ENCODE data around the gene RAB11FIP4. TPM values are rescaled to one million over a fixed set of nuclear protein-coding genes. Genes with fewer than 3 reads are reported as not detected.

RAB11FIP4 gene
- total and polyA plus RNA-seq, 9 donors: 1.8 to 16.5 (median 6.4) TPM

DNA sequence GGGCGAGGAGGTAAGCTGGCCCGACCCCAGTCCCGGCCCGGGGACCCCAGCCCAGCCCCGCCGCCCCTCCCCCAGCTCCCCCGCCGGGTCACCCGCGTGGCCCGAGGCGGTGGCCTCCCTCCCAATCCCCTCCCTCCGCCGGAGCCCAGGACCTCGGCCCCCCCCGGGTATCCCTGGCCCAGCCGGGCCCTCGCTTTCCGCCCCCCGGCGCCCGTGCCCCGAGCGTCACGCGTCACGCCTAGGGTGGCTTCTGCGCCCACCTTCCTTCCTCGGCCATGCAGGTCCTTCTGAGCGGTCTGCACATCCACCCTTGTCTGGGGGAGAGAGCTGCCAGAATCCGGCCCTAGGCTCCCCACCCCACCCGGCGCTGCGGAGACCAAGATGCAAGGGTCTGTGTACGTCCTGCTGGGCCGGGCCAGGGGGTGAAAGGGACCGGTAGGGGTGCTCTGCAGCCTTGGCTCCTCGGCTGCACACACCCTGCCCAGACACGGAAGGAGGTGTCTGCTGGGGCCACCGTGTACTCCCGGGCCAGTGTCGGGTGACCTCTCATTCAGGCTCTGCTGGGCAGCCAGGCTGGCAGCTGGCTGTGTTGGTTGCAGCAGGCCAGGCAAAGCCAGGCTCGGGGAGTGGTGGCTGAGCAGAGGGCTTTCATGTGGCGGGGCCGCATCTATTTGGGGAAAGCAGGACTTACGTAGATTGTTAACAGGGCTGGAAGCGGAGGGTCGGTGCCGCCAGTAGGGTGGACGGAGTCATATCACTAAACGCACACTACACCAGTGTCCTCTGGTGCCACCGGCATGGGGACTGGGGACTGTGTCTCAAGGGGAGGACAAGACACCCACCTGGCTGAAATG is 754 bp downstream of the RAB11FIP4 start:
- peak in 2 of 5 donors; percentile 6 to 12 for DNase-seq
- TF ChIP-seq, protein P1, sequence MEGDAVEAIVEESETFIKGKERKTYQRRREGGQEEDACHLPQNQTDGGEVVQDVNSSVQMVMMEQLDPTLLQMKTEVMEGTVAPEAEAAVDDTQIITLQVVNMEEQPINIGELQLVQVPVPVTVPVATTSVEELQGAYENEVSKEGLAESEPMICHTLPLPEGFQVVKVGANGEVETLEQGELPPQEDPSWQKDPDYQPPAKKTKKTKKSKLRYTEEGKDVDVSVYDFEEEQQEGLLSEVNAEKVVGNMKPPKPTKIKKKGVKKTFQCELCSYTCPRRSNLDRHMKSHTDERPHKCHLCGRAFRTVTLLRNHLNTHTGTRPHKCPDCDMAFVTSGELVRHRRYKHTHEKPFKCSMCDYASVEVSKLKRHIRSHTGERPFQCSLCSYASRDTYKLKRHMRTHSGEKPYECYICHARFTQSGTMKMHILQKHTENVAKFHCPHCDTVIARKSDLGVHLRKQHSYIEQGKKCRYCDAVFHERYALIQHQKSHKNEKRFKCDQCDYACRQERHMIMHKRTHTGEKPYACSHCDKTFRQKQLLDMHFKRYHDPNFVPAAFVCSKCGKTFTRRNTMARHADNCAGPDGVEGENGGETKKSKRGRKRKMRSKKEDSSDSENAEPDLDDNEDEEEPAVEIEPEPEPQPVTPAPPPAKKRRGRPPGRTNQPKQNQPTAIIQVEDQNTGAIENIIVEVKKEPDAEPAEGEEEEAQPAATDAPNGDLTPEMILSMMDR (IDR thresholded peaks at IDR 0.05): no peak
- TF ChIP-seq POLR2A (IDR thresholded peaks at IDR 0.05) (no peak), EP300 (IDR thresholded peaks at IDR 0.05) (no peak)
- no peaks in the 10 kb centered on the region for H3K4me1 ChIP-seq (ENCODE audit: insufficient read depth)
- intact Hi-C loops (cut with DNase I): no loop called here
- H3K36me3 ChIP-seq: no peaks in the 10 kb centered on the region
- H3K27me3 ChIP-seq: no peaks in the 10 kb centered on the region
- WGBS, 3 donors: 18 to 41% (median 39%) methylated on average over 20 to 52 of the region's 52 CpGs
- H3K4me3 ChIP-seq: peak overlapping the region; percentile 36
- H3K9me3 ChIP-seq: no peaks in the 10 kb centered on the region
- no peak overlapping the region for H3K27ac ChIP-seq

DNA sequence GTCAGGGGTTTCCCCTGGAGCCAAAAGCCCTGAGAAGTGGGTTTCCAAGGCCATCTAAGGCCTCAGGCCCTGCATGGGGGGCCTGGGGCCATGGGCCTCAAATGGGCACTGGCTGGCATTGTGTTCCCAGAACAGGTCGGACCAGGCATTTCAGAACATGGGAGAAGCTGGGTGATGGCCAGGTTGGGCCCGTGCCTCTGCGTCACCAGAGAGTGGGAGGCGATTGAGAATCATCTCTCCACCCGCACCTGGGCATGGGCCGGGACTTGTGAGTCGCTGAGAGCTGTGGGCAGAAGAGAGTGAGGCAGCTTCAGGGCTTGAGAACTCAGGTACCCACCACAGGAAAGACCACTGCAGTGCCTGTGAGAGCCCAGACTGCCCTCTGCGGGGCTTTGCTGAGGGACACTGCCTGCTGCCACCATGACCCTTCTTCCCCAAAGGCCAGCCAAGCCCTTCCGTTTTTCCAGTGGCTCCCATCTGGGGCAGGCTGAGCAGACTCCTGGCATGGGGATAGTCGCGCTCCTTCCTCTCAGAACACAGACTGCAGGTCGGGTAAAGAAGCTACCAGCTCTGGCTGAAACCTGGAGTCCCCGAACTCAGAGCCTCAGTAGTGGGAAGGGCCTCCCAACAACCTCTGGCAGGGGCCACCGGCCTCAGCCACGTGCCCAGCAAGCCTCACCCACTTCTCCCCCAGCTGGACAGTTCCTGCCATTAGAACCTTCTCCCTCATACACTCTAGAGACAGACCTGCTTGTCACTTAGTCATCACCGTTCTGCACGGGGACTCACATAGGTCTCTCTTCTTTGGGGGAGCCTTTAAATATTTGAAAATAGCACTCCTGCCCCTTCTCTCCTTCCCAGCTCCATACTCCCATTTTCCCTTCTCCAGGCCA is 1.6 kb downstream of the RAB11FIP4 start:
- H3K9me3 ChIP-seq: no peaks in the 10 kb centered on the region
- no peaks in the 10 kb centered on the region for H3K27me3 ChIP-seq
- intact Hi-C loops (cut with DNase I): no loop called here
- no peaks in the 10 kb centered on the region for H3K4me1 ChIP-seq (ENCODE audit: insufficient read depth)
- 75 to 79% (median 76%) methylated on average over 17 of the region's 17 CpGs for WGBS, 3 donors
- DNase-seq: peak in 3 of 5 donors; percentile 7 to 19 (median 10)
- H3K36me3 ChIP-seq: no peaks in the 10 kb centered on the region
- no peak overlapping the region for H3K4me3 ChIP-seq
- no peak overlapping the region for H3K27ac ChIP-seq
- TF ChIP-seq, protein P1 (IDR thresholded peaks at IDR 0.05): no peak
- TF ChIP-seq POLR2A (IDR thresholded peaks at IDR 0.05): no peak
- no peak for TF ChIP-seq EP300 (IDR thresholded peaks at IDR 0.05)

DNA sequence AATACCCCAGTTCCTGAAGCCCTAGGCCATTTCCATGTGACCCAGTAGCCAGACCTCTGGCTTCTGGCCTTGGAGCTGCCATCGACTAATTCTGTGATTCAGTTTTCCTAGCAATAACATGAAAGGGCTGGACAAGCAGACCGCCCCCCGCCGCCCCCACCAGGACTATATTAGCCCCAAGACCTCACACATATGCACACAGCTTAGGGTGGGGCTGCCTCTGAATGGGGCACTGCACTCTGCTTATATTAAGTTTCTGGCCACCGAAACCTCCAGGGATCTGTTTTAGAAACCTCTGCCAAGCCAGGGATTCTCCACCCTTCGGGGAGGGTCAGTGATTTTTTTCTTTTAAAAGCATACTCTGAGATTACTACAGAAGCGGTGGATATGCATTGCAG is 2.3 kb downstream of the RAB11FIP4 start:
- intact Hi-C loops (cut with DNase I): no loop called here
- H3K27ac ChIP-seq: no peak overlapping the region
- H3K4me3 ChIP-seq: no peak overlapping the region
- H3K9me3 ChIP-seq: no peaks in the 10 kb centered on the region
- H3K27me3 ChIP-seq: no peaks in the 10 kb centered on the region
- WGBS, 3 donors: 80 to 92% (median 91%) methylated on average over 7 of the region's 7 CpGs
- no peak for TF ChIP-seq EP300 (IDR thresholded peaks at IDR 0.05)
- TF ChIP-seq, protein P1 (IDR thresholded peaks at IDR 0.05): no peak
- H3K4me1 ChIP-seq (ENCODE audit: insufficient read depth): no peaks in the 10 kb centered on the region
- peak in 1 of 5 donors; percentile 15 for DNase-seq
- H3K36me3 ChIP-seq: no peaks in the 10 kb centered on the region

DNA sequence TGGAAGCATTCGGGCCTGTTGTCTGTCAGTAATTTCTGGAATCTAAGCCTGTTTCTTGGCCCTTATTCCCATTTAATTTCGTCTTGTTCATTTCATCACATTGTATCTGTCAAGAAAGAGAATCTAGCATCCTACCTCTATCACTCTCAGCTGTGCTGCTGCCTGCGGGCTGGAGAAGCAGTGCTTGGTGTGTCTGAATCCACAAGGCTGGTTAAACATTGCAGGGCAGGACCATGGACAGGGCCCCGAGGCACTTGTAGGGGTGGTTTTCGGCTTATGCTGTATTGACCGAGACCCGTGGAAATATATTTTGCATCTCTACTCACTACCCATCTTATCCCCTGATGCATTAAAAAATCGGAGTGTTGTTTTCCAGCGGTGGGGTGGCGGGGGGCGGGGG is 3.1 kb downstream of the RAB11FIP4 start:
- Histone ChIP-seq H3K36me3 (no peaks in the 10 kb centered on the region), H3K4me3 (no peak overlapping the region), H3K27ac (no peak overlapping the region), H3K4me1 (ENCODE audit: insufficient read depth) (no peaks in the 10 kb centered on the region), H3K9me3 (no peaks in the 10 kb centered on the region), H3K27me3 (no peaks in the 10 kb centered on the region)
- 9 to 11% (median 10%) methylated on average over 11 of the region's 11 CpGs for WGBS, 3 donors
- intact Hi-C loops (cut with DNase I): no loop called here
- peak; percentile 49 to 81 (median 75) for DNase-seq
- TF ChIP-seq POLR2A (IDR thresholded peaks at IDR 0.05) (no peak), EP300 (IDR thresholded peaks at IDR 0.05) (no peak)
